Measurements from ENCODE around the gene GPBAR1.

- peak in 1 of 3 experiments; percentile 17; a peak in 1 of 4 replicates for TF ChIP-seq CTCF (IDR thresholded peaks at IDR 0.05; ENCODE audit: control extremely low read depth in 1 of 3, insufficient read depth in 1 of 3, low read depth in 1 of 3, low read length in 3 of 3)
- no peak for TF ChIP-seq SAP30 (IDR thresholded peaks at IDR 0.05; ENCODE audit: insufficient read depth, insufficient replicate concordance, low read length)
- no peak for TF ChIP-seq TAF7 (optimal IDR thresholded peaks at IDR 0.05; ENCODE audit: borderline replicate concordance, low read depth, low read length)
- no peak for TF ChIP-seq POLR2A (IDR thresholded peaks at IDR 0.05; ENCODE audit: control extremely low read depth in 1 of 2, low read depth in 2 of 2, low read length in 2 of 2)
Observed at GRCh38 chr2:218230882-218231281, 29.9 kb upstream of the GPBAR1 start.
